GM12872 (cell line): Measurements from ENCODE around the gene ZSWIM5.

Experiments used
- CTCF ChIP-seq: IDR thresholded peaks from 3 replicates; pipeline ENCODE4 v1.5.1; 2011; ENCODE audit warnings: low read depth, mild to moderate bottlenecking, low read length, moderate library complexity; ENCODE audit not compliant: insufficient read depth

ZSWIM5 gene

GRCh38 chr1:45011837-45012638 is 194.4 kb downstream of the ZSWIM5 start, which contains the start of gene UROD:
UROD (plus strand) TSS chr1:45012254; CDS start chr1:45012266, 12 bp downstream.
- no peak for TF ChIP-seq CTCF

GRCh38 chr1:45010855-45011811 is 195.3 kb downstream of the ZSWIM5 start, which contains the start of gene HECTD3:
HECTD3 (minus strand) TSS chr1:45011324; CDS start chr1:45011257, 67 bp downstream.
- TF ChIP-seq CTCF: no peak

- TF ChIP-seq CTCF: no peak
Measured at GRCh38 chr1:45009956-45010854, 196.2 kb downstream of the ZSWIM5 start.

- no peak for TF ChIP-seq CTCF
Measured at GRCh38 chr1:45009296-45009865, 197.0 kb downstream of the ZSWIM5 start.

GRCh38 chr1:45008516-45008915 is 197.9 kb downstream of the ZSWIM5 start:
- TF ChIP-seq CTCF: no peak

- TF ChIP-seq CTCF: no peak
Measured at GRCh38 chr1:45008076-45008475, 198.3 kb downstream of the ZSWIM5 start.
